ENCODE data around the gene RING1.

The RING1 gene

DNA sequence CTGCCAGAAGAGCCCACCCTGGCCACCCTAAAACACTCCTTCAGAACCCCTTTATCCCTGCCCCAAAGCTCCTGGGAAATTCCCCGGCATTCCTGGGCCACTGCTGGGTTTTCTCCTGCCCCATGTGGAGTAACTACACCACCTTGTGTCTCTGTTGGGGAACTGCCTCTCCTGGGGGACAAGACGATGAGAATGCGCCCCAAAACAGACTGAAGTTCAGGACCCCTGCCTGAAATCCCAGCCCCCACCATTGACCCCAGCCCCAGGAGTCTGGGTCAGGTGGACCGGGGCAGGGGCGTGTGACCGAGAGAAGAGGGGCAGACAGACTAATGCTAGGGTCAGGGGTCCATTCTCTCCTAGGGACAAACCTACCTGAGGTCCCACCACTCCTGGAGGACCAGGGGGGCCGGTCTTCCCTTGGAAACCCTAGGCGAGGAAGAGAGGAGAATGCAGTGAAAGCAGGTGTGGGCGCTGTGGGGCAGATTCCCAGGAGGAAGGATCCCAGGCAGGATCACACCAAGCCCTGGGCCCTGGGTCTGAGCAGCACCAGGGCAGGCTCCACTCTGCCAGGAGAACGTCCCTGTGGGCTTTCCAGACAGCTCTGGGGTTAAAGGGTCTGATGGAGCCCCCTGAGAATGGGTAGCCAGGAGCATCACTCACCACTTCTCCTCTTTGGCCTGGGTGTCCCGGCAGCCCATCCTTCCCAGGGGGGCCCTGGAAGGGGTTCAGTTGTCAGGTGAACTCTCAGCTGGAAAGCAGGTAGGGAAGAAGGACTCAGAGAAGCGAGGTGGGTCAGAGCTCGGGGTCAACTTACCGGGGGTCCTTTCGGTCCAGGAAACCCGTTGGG, 35.4 kb upstream of the RING1 start:
- no peak overlapping the region for H3K4me3 ChIP-seq (ENCODE audit: low read depth, low read length)
- peak; percentile 76 for TF ChIP-seq CTCF (IDR thresholded peaks at IDR 0.05; ENCODE audit: borderline replicate concordance, insufficient read depth, low read depth, low read length)

- H3K4me3 ChIP-seq (ENCODE audit: low read depth, low read length), result no peak overlapping the region
- TF ChIP-seq CTCF (IDR thresholded peaks at IDR 0.05; ENCODE audit: borderline replicate concordance, insufficient read depth, low read depth, low read length), result no peak
These were observed 34.6 kb upstream of the RING1 start for GRCh38 chr6:33173535-33174180.

GRCh38 chr6:33174784-33175183, 33.5 kb upstream of the RING1 start:
- H3K4me3 ChIP-seq (ENCODE audit: low read depth, low read length), result no peak overlapping the region
- TF ChIP-seq CTCF (IDR thresholded peaks at IDR 0.05; ENCODE audit: borderline replicate concordance, insufficient read depth, low read depth, low read length), result no peak

DNA sequence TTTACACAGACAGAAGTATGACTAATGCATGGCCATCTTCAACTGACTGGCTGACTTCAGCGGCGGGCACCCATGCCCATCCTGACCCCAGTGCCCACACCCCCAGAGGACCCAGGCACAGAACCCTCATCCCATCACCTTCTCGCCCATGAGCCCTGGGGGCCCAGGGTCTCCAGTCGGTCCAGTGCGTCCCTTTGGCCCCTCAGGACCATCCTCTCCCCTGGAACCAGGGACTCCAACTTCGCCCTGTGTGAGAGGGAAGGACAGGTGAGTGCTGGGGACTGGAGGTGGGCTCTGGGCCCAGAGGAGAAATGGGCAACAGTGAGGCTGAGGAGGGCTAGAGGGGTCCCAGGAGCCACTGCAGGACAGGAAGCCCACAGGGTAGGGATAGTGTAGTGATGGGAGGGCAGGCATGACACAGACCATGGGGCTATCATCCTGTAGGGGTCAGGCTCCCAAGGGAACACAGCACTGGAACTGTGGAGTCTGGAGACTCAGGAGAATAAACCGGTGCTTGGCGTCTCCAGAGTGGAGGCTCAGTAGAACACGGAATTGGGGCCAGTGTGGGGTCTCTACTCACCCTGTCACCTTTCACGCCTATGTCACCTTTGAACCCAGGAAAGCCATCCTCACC, 32.7 kb upstream of the RING1 start:
- no peak for TF ChIP-seq CTCF (IDR thresholded peaks at IDR 0.05; ENCODE audit: borderline replicate concordance, insufficient read depth, low read depth, low read length)
- H3K4me3 ChIP-seq (ENCODE audit: low read depth, low read length), result no peak overlapping the region

GRCh38 chr6:33176906-33177305, 31.4 kb upstream of the RING1 start:
- H3K4me3 ChIP-seq (ENCODE audit: low read depth, low read length), result no peak overlapping the region
- no peak for TF ChIP-seq CTCF (IDR thresholded peaks at IDR 0.05; ENCODE audit: borderline replicate concordance, insufficient read depth, low read depth, low read length)

- no peak overlapping the region for H3K4me3 ChIP-seq (ENCODE audit: low read depth, low read length)
- no peak for TF ChIP-seq CTCF (IDR thresholded peaks at IDR 0.05; ENCODE audit: borderline replicate concordance, insufficient read depth, low read depth, low read length)
These were observed 30.5 kb upstream of the RING1 start for GRCh38 chr6:33177552-33178446.

Measured in GM12875 (cell line).